ENCODE data around the gene GPC3. TPM values are rescaled to one million over a fixed set of nuclear protein-coding genes. Genes with fewer than 3 reads are reported as not detected.
"Not testable (repeated sequence)": the region's sequence is repeated elsewhere in the genome, so short reads cannot be mapped to it uniquely, and the experiment has no call there.

GPC3 gene
- total RNA-seq, 2 donors from 2014 or later = 16.9 to 22.7 TPM

- H3K27ac ChIP-seq = no peak overlapping the region
- no peaks in the 10 kb centered on the region for H3K9me3 ChIP-seq
- intact Hi-C loops (cut with DNase I) = no loop called here
- no peaks in the 10 kb centered on the region for H3K4me1 ChIP-seq
- ATAC-seq (no peak), DNase-seq (no peak)
- TF ChIP-seq POLR2A (IDR thresholded peaks at IDR 0.05) = no peak
- TF ChIP-seq, protein P1, sequence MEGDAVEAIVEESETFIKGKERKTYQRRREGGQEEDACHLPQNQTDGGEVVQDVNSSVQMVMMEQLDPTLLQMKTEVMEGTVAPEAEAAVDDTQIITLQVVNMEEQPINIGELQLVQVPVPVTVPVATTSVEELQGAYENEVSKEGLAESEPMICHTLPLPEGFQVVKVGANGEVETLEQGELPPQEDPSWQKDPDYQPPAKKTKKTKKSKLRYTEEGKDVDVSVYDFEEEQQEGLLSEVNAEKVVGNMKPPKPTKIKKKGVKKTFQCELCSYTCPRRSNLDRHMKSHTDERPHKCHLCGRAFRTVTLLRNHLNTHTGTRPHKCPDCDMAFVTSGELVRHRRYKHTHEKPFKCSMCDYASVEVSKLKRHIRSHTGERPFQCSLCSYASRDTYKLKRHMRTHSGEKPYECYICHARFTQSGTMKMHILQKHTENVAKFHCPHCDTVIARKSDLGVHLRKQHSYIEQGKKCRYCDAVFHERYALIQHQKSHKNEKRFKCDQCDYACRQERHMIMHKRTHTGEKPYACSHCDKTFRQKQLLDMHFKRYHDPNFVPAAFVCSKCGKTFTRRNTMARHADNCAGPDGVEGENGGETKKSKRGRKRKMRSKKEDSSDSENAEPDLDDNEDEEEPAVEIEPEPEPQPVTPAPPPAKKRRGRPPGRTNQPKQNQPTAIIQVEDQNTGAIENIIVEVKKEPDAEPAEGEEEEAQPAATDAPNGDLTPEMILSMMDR (IDR thresholded peaks at IDR 0.05) = no peak
- no peaks in the 10 kb centered on the region for H3K36me3 ChIP-seq (replicated peaks in 1 of 2; ENCODE audit: insufficient read depth in 1 of 2, low read depth in 2 of 2)
- no peaks in the 10 kb centered on the region for H3K27me3 ChIP-seq
- H3K4me3 ChIP-seq = no peak overlapping the region
- 87 to 93% methylated on average over 3 to 4 of the region's 4 CpGs for WGBS, 2 donors
Measured at GRCh38 chrX:133897593-133898163, 87.7 kb downstream of the GPC3 start.

DNA sequence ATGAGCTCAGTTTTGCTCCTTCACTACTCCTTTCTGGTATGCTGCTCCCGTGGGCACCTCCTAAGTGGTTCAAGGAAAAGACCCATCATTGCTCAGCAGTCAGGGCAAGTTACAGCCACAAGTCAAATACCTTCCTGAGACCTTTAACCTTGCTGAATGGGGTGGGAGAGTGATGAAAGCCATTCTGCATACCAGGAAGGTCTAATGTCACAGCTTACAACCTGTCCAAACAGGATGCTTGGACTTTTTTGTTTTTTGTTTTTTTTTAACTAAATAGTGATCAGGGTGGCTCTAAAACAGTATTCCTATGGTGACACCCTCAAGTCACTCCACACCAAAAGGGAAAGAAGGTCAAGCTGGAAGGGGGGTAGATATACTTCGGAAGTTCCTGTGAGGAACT lies 93.1 kb downstream of the GPC3 start:
- Histone ChIP-seq H3K36me3 (replicated peaks in 1 of 2; ENCODE audit: insufficient read depth in 1 of 2, low read depth in 2 of 2) (no peaks in the 10 kb centered on the region), H3K4me1 (no peaks in the 10 kb centered on the region), H3K27ac (no peak overlapping the region), H3K27me3 (no peaks in the 10 kb centered on the region), H3K4me3 (no peak overlapping the region), H3K9me3 (no peaks in the 10 kb centered on the region)
- no peak for DNase-seq
- intact Hi-C loops (cut with DNase I) = no loop called here
- no peak for TF ChIP-seq POLR2A (IDR thresholded peaks at IDR 0.05)
- TF ChIP-seq, protein P1 (IDR thresholded peaks at IDR 0.05) = no peak
- no peak for ATAC-seq
- 73 to 95% methylated on average over 2 of the region's 2 CpGs for WGBS, 2 donors

DNA sequence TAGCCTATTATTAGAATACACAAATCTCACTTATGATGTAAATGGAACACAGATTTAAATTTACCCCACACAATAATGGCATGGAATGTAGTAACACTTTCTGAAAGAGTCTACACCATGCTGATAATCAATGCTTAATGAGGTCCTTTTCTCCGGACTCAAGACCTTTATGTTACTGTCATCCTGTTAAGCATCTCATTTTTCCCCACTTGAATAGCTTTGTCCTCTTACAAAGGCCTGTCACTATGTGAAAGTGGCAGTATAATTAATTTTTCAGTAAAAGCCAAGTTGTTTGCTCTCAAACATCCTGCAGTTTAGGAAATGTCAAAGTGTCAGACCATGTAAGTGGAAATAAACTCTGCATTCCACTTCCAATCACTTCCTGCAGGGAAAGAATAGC lies 96.4 kb downstream of the GPC3 start:
- 71 to 80% methylated on average over 1 of the region's 1 CpG for WGBS, 2 donors
- no peaks in the 10 kb centered on the region for H3K27me3 ChIP-seq
- TF ChIP-seq POLR2A (IDR thresholded peaks at IDR 0.05) = no peak
- TF ChIP-seq, protein P1 (IDR thresholded peaks at IDR 0.05) = no peak
- H3K36me3 ChIP-seq (replicated peaks in 1 of 2; ENCODE audit: insufficient read depth in 1 of 2, low read depth in 2 of 2) = no peaks in the 10 kb centered on the region
- H3K4me3 ChIP-seq = no peak overlapping the region
- no peak for ATAC-seq
- DNase-seq = no peak
- peaks cover 7% of the 10 kb centered on the region for H3K4me1 ChIP-seq
- intact Hi-C loops (cut with DNase I) = no loop called here
- no peak overlapping the region for H3K27ac ChIP-seq
- H3K9me3 ChIP-seq = no peaks in the 10 kb centered on the region

DNA sequence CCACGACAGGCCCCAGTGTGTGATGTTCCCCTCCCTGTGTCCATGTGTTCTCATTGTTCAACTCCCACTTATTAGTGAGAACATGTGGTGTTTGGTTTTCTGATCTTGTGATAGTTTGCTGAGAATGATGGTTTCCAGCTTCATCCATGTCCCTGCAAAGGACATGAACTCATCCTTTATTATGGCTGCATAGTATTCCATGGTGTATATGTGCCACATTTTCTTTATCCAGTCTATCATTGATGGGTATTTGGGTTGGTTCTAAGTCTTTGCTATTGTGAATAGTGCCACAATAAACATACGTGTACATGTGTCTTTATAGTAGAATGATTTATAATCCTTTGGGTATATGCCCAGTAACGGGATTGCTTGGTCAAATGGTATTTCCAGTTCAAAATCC lies 97.3 kb downstream of the GPC3 start:
- DNase-seq; ATAC-seq; H3K4me1 ChIP-seq; H3K9me3 ChIP-seq; H3K27me3 ChIP-seq; H3K36me3 ChIP-seq (replicated peaks in 1 of 2; ENCODE audit: insufficient read depth in 1 of 2, low read depth in 2 of 2); H3K27ac ChIP-seq; H3K4me3 ChIP-seq; intact Hi-C loops (cut with DNase I): not testable (repeated sequence)
- WGBS, 2 donors = 86 to 100% methylated on average over 2 of the region's 3 CpGs

DNA sequence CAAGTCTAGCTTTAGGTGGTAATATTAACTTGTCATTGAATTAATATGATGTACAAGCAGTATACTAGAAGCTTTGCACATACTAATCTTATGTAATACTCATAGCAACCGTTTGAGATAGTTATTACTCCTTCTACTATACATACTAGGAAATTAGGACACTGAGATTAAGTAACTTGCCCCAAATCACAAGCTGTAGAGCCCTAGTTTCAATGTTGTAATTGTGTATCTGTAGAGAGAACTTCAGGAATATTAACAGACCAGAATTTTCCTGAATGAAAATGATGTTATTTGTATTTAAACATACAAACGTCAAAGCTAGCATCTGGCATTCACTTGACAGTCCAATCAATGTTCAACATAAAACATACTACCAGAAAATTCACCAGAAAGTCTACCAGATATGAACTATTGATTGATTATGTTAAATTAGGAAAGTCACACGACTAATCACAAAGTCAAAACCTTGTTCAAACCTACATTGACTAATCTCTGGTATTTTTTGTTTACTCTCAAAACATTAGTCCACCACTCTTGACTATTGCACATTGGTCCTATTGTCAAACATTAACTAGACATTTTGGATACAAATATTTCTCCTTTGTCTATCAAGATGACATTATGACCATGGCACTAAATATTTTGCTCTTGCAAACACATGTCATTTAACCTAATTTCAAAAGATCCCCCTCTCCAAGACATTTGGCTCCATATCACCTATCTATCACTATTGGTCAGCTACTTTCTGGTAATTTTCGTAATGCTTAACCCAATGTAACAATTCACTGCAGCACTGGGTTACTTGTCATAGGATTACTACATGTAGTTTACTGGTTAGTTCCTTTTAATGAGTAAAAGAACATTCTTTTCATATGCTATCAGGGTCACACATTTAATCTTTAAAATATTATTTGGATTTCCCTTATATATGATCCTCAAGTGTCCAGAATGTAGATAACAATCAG lies 100.7 kb downstream of the GPC3 start:
- 15 to 18% methylated on average over 4 of the region's 4 CpGs for WGBS, 2 donors
- no peak for ATAC-seq
- intact Hi-C loops (cut with DNase I) = no loop called here
- Histone ChIP-seq H3K36me3 (replicated peaks in 1 of 2; ENCODE audit: insufficient read depth in 1 of 2, low read depth in 2 of 2) (no peaks in the 10 kb centered on the region), H3K27me3 (no peaks in the 10 kb centered on the region), H3K4me3 (no peak overlapping the region), H3K4me1 (peaks cover 8% of the 10 kb centered on the region), H3K9me3 (no peaks in the 10 kb centered on the region), H3K27ac (no peak overlapping the region)
- no peak for DNase-seq
- no peak for TF ChIP-seq POLR2A (IDR thresholded peaks at IDR 0.05)
- TF ChIP-seq, protein P1 (IDR thresholded peaks at IDR 0.05) = no peak
